HG03354 (cell line): ENCODE measurements around the gene GALNT16.

Source experiments
- ATAC-seq: cut with Tn5 transposase; IDR thresholded peaks from one replicate; pipeline ENCODE4 v1.9.1; 2021; ENCODE audit warnings: mild to moderate bottlenecking; ENCODE audit not compliant: unreplicated experiment, poor library complexity, severe bottlenecking

GALNT16 gene

DNA sequence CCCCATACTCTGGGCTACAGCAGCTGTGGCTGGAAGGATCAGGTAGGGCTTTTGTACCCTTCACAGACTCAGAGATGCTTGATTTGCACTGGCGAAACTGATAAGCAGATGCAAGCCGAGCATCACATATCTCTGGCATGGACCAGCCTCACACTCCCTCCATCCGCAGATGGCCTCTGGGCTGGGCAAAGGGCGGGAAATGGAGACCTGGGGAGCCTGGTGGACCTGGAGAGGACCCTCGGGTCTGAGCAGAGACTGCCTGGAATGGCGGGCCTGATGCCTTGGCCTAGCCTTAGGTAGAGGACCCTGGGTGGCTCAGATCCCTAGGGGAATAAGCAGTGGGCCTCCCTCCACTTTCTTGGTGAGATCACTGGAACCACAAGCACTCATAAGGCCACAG lies 53.2 kb downstream of the GALNT16 start:
- ATAC-seq, result no peak

DNA sequence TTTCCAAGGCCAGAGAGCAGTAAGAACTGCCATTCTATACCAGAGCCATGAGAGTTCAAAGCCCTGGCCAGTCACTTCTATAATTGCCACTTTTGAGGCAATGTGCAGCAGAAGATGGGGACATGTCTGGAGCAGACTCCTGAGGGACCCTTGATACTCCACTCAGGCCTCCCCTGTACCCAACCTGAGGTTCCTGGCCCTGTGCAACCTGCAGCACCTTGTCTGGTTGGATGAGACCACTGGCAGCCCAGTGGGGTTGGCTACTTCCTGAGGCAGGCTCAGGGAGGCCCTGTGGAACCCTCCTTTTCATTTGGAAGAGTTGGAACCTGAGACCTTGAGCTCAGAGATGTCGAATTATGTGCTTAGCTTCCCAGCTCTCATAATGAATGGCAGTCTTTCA lies 54.4 kb downstream of the GALNT16 start:
- no peak for ATAC-seq

DNA sequence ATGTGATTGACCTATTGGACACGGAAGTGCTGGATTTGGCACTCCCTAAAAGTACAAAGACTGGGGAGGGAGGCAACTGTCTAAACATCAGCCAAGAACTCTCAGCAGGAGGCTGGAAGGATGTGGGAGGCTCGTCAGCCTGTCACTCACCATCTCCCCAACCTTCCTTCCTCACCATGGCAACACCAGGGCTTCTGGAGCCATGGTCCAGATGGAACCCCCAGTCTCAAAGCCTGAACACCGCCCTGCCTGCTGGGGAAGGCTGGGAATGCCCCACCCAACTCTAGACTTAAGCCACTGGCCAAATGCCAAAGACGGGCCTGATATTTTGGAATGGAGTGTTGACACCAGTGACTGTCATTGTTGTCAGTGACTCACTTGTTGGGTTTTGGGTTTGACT lies 55.3 kb downstream of the GALNT16 start:
- no peak for ATAC-seq

DNA sequence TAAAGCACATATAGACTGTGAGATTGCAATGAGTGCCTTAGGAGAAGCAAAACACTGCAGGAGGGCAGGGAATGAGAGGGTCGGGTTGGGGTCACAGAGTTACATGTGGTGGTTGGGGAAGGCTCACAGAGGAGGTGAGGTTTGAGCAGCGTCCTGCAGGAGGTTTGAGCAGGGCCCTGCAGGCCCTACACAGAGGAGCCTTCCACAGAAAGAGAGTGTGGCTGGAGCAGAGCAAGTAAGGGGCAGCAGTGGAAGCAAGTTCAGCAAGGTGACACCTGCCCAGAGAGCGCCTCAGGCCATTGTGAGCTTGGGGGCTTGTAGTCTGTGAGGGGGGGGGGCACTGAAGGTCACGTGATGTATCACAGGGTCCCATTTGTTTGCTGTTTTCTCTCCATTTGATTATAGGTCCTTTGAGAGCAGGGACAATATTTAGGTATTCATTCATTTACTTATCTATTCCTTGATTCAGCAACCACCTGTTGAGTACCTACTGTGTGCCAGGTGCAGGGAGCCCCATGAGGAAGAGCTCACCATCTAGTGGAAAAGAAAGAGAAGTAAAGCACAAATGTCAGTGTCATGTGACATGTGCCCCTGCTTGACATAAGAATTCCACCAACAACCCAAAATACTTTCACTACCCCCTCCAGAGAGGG lies 56.6 kb downstream of the GALNT16 start:
- no peak for ATAC-seq

DNA sequence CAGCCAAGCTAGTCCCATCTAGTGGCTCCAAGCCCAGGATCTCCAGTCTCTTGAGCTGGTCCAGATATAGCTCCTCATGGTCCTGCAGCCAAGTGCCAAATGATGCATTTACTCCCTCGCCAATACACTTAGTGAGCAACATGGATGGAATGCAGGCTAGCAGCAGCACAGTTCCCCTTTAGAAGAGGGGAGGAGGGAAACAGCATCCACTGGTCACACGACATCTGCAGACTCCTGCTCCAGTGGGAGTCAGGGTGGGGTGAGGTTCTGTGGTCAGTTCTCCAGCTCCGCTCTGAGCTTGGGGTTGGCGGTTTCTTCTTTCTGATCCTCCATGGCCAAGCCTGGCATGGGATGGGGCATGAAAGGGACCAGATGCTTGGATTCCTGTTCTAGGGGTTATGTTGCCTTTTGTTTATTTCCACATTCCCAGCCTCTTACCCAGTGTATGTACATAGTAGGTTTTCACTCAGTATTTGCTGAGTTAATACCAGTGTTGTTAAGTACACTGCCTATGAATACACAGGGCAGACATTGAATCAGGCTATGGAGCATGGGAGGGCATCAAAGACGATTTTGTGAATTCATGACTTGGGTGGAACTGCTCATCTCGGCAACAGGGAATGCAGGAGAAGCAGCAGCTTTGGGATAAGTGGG lies 57.3 kb downstream of the GALNT16 start:
- ATAC-seq, result no peak

DNA sequence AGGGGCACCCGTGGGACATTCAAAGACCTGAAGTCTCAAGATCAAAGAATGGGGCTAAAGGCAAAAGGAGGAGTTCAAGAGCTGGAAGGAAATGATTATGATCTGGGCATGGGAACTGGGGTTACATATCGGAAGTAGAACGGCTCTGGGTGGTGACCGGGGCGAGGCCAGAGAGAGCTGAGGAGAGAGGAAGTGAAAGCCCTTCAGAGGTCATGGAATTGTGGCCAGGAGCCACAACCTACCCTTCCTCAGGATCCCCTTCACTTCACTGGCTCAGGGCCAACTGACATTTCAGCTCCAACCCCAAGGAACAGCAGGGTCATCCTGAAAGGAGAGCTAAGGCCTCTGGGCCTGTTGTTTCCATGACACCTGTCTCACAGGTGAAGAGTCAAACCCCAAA lies 57.8 kb downstream of the GALNT16 start:
- ATAC-seq, result no peak

DNA sequence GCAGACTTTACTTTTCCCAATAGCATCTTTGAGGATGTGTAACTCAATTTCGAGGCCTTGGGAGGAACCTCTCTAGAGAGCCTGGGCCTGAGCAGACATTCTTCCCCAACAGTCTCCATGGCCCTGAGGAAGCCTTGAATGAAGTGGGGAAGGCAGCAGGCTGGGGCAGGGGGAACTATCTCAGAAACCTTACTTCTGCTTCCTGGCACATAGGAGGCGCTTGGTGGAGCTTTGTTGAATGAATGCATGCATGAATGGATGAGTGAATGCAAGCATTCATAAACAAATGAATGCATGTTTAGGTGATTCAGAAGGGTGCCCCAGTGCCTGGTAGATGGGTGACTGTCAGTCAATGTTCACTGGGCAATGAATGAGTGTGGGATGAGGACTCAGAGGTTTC lies 58.3 kb downstream of the GALNT16 start:
- ATAC-seq, result no peak

DNA sequence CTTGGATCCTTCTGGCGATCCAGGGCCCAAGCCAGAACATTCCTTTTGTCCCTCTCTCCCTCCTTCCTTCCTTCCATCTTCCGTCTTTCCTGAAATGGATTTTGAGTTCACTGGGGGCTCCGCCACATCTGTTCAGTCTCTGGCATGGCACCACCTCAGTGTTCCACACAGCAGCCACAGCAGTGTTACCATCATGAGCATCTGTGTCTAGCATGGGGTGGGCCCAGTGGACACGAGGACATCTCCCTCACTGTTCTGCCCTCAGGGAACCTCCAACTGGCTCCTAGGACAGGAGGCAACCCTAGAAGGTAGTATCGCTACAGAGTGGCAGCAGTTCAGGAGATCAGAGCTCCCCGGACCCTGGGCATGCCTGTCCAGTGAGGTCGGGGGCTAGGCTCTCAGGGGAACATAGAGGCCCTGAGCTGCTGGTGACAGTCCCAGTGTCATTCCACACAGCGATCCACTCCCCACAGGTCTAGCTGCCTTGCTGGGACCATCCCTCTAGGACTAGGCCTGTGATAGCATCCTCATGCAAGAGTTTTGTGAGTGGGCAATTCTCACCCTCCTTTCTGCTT lies 59.0 kb downstream of the GALNT16 start:
- no peak for ATAC-seq

DNA sequence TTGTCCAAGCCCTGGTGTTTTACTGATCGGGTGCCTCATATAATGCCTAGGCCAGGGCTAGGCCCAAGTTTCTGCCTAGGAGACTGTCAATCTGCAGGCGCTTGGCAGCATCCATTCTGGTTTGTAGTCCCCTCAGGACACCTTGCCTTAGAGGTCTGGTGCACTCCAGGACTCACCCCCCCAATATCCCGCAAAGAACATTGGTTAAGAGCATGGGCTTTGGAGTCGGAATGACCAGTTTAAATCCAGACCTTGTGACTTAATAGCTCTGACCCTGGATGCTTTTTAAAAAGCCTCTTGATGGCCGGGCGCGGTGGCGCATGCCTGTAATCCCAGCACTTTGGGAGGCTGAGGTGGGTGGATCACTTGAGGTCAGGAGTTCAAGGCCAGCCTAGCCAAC lies 60.0 kb downstream of the GALNT16 start:
- no peak for ATAC-seq

DNA sequence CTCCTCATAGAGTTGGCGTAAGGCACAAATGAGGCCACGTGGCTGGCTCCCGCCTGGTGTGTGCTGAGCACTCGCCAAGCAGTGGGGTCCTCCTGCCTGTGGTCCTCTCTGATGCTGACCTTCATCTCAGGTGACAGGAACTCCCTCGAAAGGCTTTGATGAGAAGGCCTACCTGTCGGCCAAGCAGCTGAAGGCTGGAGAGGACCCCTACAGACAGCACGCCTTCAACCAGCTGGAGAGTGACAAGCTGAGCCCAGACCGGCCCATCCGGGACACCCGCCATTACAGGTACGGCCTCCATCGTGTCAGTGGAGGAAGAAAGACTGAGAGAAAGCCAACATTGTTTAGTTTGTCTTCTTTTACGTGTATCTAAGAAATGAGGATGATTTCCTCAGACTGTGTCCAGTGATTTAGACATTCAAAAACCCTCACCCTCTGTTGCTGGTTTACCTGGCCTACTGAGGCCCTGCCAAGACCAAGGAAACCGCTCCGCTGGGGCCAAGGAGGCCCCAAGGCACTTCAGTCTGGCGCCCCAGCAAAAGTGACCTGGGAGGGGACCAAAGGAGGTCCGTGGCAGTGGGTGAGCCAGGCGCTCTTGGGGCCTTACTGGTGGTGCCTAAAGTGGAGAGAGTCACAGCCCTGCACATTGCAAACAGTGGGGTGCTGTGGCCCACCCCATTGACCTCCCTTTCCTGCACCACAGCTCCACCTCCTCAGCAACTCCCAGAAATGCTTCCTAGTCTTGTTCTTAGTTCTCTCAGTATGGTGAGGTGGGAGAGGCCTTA lies 60.8 kb downstream of the GALNT16 start:
- ATAC-seq, result no peak

DNA sequence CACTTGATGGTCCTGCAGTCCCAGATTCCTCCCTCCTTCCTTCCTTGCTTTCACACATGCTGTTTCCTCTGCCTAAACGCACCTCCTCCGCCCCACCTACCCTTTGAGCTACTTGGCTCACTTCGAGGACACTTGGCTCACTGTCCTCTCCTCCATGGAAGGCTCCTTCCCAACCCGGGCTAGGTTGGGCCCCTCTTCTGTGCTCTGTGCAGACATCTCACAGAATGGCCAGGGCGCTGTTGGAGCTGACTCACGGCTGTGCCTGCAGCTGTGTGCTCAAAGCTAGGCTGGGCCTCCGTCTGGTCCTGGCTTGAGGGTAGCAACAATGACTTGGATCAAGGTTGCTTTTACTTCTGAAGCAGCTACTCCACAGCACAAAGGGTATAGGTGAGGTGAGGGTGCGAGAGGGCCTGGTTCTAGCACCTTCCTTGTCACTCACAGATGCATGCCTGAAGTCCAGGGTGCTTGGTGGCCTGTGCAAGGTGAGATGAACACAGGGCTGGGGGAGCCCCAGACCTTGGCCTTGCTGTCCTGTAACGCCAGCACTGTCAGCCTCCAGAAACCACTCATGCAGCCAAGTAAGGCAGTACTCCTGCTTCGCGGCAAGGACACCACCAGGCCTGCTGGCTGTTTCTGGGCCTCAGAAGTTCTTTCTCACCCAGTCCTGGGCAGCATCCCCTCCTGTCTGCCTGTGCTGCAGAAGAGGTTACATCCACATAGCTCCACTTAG lies 61.8 kb downstream of the GALNT16 start:
- ATAC-seq, result no peak

DNA sequence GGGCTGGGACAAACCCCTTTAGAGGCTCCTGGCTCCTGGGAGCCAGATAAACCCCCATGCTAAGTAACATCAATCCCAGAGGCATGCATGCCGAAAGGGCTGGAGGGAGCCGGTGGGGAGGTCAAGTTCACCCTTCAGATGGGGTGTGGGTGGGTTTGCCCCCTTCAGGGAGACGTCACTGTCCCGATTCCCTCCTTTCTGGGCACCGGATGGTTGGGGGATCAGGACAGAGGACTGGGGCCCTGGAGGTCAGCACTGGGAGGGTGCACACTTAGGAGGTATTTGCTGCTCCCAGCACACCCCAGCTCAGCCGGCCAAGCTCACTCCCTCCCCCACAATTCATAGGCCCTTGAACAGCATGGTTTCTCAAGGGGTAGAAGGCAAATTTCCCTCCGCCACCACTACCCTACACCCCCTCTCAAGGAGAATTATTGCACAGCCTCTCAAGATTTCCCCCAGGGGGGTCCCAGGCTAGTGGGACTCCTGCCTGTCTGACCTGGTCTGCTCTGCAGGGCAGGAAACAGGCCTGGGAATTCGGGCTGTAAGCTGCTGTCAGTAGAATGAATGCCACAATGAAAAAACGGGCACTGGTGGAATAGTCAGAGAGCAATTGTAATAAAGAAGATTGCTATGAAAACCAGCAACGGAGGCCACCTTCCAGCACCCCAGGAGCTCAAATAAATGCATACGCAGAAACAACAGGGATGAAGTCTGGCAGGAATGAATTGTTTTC lies 63.5 kb downstream of the GALNT16 start:
- no peak for ATAC-seq

DNA sequence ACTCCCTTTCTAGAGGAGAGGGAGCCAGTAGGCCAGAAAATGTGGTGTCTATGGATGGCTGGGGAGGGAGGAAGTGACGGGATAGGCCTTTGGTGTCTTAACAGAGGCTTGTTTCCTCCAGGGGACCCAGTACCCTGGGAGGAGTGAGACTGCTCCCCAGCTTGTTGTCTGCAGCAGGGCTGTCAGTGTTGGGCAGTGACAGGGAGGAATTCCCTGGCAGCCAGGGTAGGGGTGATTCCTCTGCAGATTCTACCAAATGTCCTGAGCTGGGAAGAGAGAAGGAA lies 64.0 kb downstream of the GALNT16 start:
- no peak for ATAC-seq

DNA sequence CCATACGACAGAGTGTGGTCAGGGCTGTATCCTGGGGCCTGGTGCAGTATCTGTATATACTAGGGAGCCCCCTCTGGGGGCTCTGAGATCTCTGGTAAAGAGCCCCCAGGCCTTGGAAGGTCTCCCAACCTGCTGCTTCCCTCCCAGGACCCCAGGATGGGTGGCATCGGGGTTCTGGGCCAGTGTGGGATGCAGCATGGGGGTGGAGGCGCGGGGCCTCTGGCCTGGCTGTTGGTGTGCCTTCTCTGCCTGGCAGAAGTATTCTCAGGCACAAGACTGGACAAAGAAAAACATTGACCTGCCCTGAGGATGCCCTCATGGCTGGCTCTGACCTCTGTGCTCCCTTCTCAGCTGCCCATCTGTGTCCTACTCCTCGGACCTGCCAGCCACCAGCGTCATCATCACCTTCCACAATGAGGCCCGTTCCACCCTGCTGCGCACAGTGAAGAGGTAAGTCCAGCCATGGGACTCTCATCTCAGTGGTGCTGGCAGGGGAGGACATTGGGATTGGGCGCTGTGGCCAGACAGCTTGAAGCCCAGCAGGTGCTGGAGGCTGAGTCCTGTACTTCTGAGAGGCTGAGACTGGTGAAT lies 64.5 kb downstream of the GALNT16 start:
- no peak for ATAC-seq

DNA sequence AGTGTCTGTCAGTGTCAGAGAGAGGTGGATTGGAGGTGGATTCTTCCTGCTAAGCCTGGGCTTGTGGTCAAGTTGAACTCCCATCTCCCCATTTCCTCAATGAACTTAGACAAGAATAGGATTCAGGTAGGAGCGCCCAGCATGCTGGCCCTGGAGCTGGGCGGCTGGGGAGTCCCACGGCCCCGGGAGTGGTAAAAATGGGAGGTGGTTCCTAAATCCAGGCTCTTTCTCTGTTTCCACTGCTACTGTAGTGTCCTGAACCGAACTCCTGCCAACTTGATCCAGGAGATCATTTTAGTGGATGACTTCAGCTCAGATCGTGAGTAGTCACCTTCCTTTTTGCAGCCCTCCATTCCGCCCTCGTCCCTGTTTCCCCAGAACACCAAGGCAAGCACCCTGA lies 65.1 kb downstream of the GALNT16 start:
- ATAC-seq, result no peak

DNA sequence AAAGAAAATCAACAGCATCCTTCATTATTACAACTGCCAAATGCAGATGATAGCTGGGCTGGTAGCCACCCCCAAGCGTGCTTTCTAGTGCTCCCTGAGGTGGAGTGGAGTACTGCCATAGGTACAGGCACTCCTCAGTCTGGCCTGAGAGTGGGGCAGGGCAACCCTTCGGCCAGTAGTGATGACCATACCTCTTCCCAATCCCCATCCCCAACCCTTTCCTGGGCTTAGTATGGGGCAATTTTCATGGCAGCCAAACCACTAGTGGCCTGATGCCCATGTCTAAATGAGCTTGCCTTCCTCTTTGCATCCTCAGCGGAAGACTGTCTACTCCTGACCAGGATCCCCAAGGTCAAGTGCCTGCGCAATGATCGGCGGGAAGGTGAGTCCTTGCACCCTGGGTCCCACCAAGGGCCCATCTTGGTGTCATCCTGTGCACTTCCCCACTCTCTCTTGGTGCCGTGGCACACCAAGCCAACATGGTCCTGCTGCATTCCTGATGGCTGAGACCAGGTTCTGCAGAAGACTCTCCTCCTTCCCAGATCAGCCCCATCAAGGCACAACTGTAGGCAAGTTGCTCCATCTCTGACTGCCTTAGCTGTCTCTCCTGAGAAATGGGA lies 65.8 kb downstream of the GALNT16 start:
- no peak for ATAC-seq

DNA sequence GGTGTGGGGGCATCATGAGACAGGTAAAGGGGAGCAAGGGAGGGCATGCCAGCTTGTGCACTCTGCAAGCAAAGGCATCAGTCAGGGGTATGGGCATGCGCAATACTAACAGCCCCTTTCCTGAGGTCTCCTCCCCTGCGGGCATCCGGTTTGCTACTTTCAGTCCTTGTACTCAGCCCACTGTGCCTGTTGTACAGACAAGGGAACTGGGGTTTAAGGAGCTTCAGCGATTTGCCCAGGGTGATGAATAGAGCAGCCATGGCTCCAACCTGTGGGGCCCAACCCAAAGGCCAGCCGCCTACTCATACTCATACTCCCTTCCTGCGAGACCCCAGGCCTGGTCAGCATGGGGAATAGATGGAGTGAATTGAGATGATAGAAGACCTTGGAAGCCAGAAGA lies 66.7 kb downstream of the GALNT16 start:
- ATAC-seq, result no peak

DNA sequence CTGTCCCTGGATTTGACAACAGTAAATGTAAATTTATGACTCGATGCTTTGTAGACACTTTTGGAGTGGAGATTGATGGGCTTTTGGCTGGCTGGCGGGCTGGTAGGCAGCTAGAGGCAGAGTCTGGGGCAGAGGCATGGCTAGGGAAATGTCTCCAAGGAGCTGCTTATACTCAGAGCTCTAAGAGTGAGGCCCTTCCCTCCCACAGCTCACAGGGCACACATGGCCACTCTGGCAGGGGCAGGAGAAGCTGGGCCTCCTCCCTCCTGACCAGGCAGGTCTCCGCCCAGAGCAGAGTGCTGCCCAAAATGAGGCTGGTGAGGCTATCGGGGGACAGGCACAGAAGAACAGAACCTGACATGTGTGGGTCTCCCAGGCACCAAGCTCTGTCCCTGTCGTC lies 67.5 kb downstream of the GALNT16 start:
- no peak for ATAC-seq

DNA sequence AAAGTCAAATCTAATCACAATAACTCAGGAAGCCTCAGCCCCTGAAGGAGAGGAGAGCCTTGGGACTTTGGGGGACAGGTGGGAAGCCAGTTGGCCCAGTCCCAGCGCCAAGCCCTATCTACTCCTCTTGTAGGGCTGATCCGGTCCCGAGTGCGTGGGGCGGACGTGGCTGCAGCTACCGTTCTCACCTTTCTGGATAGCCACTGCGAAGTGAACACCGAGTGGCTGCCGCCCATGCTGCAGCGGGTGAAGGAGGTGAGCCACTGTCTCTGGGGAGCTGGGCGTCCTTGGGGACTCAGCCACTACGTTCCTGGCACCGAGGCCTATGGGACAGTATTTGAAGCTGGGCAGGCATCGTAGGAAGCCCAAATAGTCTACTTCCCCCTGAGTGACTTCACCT lies 68.4 kb downstream of the GALNT16 start:
- ATAC-seq, result no peak
